Measurements from ENCODE around the gene AUNIP. TPM values are rescaled to one million over a fixed set of nuclear protein-coding genes. Genes with fewer than 3 reads are reported as not detected.
A peak's percentile ranks its signal among the peaks of the same experiment; 100 is the strongest.

Gene AUNIP, protein sequence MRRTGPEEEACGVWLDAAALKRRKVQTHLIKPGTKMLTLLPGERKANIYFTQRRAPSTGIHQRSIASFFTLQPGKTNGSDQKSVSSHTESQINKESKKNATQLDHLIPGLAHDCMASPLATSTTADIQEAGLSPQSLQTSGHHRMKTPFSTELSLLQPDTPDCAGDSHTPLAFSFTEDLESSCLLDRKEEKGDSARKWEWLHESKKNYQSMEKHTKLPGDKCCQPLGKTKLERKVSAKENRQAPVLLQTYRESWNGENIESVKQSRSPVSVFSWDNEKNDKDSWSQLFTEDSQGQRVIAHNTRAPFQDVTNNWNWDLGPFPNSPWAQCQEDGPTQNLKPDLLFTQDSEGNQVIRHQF
- polyA plus RNA-seq (2013, experiment 1 of 2): 14.7 TPM
- polyA plus RNA-seq (2013, experiment 2 of 2): 17.8 TPM

DNA sequence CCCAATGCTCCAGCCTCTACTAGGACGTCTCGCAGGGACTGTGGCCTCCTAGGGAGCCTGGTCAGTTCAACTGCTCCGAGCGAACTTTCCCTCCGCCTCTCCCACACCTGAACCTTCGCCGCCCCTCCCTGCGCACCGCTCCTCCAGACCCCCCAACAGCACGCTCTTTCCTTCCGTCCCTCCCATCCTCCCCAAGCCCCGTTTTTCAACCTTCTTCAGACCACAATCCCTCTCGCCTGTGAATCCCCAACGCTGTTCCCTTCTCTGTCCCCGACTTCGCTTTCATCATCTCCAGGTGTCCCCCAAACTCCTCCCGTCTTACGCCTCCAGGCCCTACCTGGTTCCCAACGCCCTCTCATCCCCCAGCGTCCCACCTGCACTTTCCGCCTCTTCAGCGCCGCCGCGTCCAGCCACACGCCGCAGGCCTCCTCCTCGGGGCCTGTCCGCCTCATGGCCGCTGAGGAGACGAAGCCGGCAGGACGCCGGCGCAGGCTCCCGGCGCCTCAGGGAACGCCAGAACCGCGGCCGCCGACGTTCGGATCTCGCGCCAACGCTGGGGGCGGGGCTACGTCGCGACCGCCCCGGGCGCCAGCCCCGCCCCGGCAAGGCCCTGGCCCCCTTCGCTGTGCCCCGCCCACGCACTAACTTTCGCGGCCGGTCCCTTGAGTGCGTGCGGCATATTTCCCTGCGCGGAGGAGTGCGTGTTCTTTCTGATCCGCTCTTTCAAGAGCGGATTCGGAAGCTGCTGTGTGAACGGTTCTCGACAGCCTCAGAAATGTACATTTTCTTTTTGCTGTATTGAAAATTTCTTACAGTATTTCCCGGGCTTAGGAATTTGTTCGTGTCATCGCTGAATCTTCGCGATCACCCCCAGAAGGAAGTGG is at the start of gene AUNIP:
Gene AUNIP (minus strand): TSS at position 552 of the 884 bp plus-strand sequence. CDS start 100 bp downstream, at position 452.
- under 1% methylated on average over 77 of the region's 77 CpGs for WGBS

DNA sequence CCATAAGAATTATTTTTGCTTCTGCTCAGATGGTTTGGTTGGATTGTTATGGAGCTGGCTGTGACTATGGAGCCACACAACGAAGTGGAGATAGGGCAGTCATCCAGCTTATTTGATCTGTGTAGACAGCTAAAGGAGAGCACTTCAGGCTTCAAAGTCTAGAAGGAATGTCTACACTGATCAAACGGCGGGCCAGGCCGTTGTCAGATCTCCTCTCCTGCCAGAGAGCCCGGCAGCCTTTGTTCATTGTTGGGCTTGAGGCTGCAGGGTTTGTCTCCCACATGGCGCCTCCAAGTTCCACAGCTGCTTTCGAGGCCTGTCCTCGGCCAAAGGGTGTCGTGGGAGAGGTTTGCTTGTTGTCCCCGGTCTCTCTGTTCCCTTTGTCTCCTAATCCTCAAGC is 49.8 kb upstream of the AUNIP start:
- H3K27ac ChIP-seq (ENCODE audit: low read depth, low read length): no peak overlapping the region
- no peaks in the 10 kb centered on the region for H3K9me3 ChIP-seq (ENCODE audit: insufficient read depth, low read depth, low read length)
- no peak overlapping the region for H3K4me3 ChIP-seq (ENCODE audit: low read length)
- no peak overlapping the region for H3K9ac ChIP-seq (ENCODE audit: low read depth, low read length)
- peaks cover 5% of the 10 kb centered on the region for H3K36me3 ChIP-seq (ENCODE audit: insufficient read depth, low read length)
- H3K4me1 ChIP-seq (ENCODE audit: insufficient read depth, low read length): peaks cover 14% of the 10 kb centered on the region
- WGBS: 83% methylated on average over 10 of the region's 10 CpGs
- H3K27me3 ChIP-seq (ENCODE audit: insufficient read depth, low read length): no peaks in the 10 kb centered on the region

More for the DNA sequence above, at the start of gene AUNIP:
- Histone ChIP-seq H3K4me3 (ENCODE audit: low read length) (peak within 1 kb of the TSS; percentile 88), H3K9ac (ENCODE audit: low read depth, low read length) (peak within 1 kb of the TSS; percentile 97), H3K4me1 (ENCODE audit: insufficient read depth, low read length) (peaks cover 9% of the 10 kb centered on the region; the same call in 1 of the 2 replicates), H3K36me3 (ENCODE audit: insufficient read depth, low read length) (no peaks in the 10 kb centered on the region; the same call in 1 of the 2 replicates), H3K27me3 (ENCODE audit: insufficient read depth, low read length) (no peaks in the 10 kb centered on the region), H3K9me3 (ENCODE audit: insufficient read depth, low read depth, low read length) (no peaks in the 10 kb centered on the region), H3K27ac (ENCODE audit: low read depth, low read length) (peak within 1 kb of the TSS; percentile 76)

DNA sequence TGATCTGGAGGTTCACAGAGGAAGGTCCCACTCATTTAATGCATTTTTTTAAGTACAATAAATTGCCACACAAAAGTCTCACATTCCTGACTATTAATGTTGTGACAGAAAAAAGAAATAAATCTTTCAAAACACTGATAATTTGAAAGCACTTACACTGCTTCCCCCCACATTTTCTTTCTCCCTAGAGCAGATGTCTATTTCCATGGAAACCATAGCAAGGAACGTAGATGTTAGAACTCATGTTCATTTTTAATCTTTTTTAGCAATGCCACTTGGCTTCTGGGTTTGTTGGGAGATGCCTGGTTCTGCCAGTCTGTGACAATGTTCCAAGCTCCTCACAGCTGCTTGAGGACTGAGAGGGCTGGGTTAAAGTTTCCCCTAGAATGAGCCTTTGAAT is 48.9 kb upstream of the AUNIP start:
- Histone ChIP-seq H3K9ac (ENCODE audit: low read depth, low read length) (no peak overlapping the region), H3K27me3 (ENCODE audit: insufficient read depth, low read length) (no peaks in the 10 kb centered on the region), H3K36me3 (ENCODE audit: insufficient read depth, low read length) (peaks cover 14% of the 10 kb centered on the region), H3K27ac (ENCODE audit: low read depth, low read length) (no peak overlapping the region), H3K4me1 (ENCODE audit: insufficient read depth, low read length) (peaks cover 18% of the 10 kb centered on the region), H3K4me3 (ENCODE audit: low read length) (no peak overlapping the region), H3K9me3 (ENCODE audit: insufficient read depth, low read depth, low read length) (no peaks in the 10 kb centered on the region)
- WGBS: 90% methylated on average over 1 of the region's 1 CpG

DNA sequence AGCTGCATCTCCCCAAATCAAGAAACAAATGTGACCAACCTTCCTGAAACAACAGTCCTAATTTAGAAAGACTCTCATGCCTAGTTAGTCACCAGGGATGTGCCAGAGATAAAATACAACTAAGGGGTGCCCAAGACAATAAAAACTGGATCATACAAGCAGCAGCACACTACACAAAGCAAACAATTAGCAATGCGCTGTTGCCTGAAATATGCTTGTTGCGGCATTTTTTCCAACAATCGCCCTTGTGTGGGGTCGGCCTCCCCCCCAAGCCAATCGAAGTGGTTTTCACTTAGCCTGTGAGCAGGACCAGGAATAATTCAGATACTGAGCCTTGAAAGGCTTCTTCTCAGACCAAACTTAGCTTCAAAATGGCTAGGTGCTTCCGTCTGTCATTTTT is 48.3 kb upstream of the AUNIP start:
- H3K27ac ChIP-seq (ENCODE audit: low read depth, low read length): no peak overlapping the region
- no peak overlapping the region for H3K9ac ChIP-seq (ENCODE audit: low read depth, low read length)

GRCh38 chr1:25906644-25907300 is 47.5 kb upstream of the AUNIP start:
- H3K4me3 ChIP-seq (ENCODE audit: low read length): peak overlapping the region; percentile 85
- H3K9me3 ChIP-seq (ENCODE audit: insufficient read depth, low read depth, low read length): no peaks in the 10 kb centered on the region
- no peaks in the 10 kb centered on the region for H3K27me3 ChIP-seq (ENCODE audit: insufficient read depth, low read length)
- H3K9ac ChIP-seq (ENCODE audit: low read depth, low read length): peak overlapping the region; percentile 94
- peaks cover 28% of the 10 kb centered on the region for H3K36me3 ChIP-seq (ENCODE audit: insufficient read depth, low read length)
- WGBS: 25% methylated on average over 34 of the region's 34 CpGs
- H3K4me1 ChIP-seq (ENCODE audit: insufficient read depth, low read length): peaks cover 18% of the 10 kb centered on the region
- peak overlapping the region; percentile 45; the same call in 1 of the 2 replicates for H3K27ac ChIP-seq (ENCODE audit: low read depth, low read length)

More for the DNA sequence above, 48.3 kb upstream of the AUNIP start:
- no peaks in the 10 kb centered on the region for H3K9me3 ChIP-seq (ENCODE audit: insufficient read depth, low read depth, low read length)
- 94% methylated on average over 6 of the region's 6 CpGs for WGBS
- H3K27me3 ChIP-seq (ENCODE audit: insufficient read depth, low read length): no peaks in the 10 kb centered on the region
- peaks cover 18% of the 10 kb centered on the region for H3K4me1 ChIP-seq (ENCODE audit: insufficient read depth, low read length)
- no peak overlapping the region for H3K4me3 ChIP-seq (ENCODE audit: low read length)
- peaks cover 20% of the 10 kb centered on the region for H3K36me3 ChIP-seq (ENCODE audit: insufficient read depth, low read length)

GRCh38 chr1:25905680-25906643 is 46.7 kb upstream of the AUNIP start, which contains the start of gene STMN1:
Gene STMN1, minus strand, starts transcription at chr1:25906419. Its CDS starts 1,743 bp downstream, at chr1:25904676.
- Histone ChIP-seq H3K9me3 (ENCODE audit: insufficient read depth, low read depth, low read length) (no peaks in the 10 kb centered on the region), H3K4me1 (ENCODE audit: insufficient read depth, low read length) (peaks cover 18% of the 10 kb centered on the region), H3K36me3 (ENCODE audit: insufficient read depth, low read length) (peaks cover 36% of the 10 kb centered on the region), H3K9ac (ENCODE audit: low read depth, low read length) (peak within 1 kb of the TSS; percentile 94), H3K27me3 (ENCODE audit: insufficient read depth, low read length) (no peaks in the 10 kb centered on the region), H3K4me3 (ENCODE audit: low read length) (peak within 1 kb of the TSS; percentile 85), H3K27ac (ENCODE audit: low read depth, low read length) (peak within 1 kb of the TSS; percentile 99)
- WGBS: under 1% methylated on average over 102 of the region's 102 CpGs

GRCh38 chr1:25904943-25905679 is 45.9 kb upstream of the AUNIP start:
- peaks cover 45% of the 10 kb centered on the region for H3K36me3 ChIP-seq (ENCODE audit: insufficient read depth, low read length)
- H3K27me3 ChIP-seq (ENCODE audit: insufficient read depth, low read length): no peaks in the 10 kb centered on the region
- peak overlapping the region; percentile 85 for H3K4me3 ChIP-seq (ENCODE audit: low read length)
- no peaks in the 10 kb centered on the region for H3K9me3 ChIP-seq (ENCODE audit: insufficient read depth, low read depth, low read length)
- H3K4me1 ChIP-seq (ENCODE audit: insufficient read depth, low read length): peaks cover 18% of the 10 kb centered on the region
- 3% methylated on average over 20 of the region's 34 CpGs for WGBS
- H3K9ac ChIP-seq (ENCODE audit: low read depth, low read length): peak overlapping the region; percentile 94
- H3K27ac ChIP-seq (ENCODE audit: low read depth, low read length): peak overlapping the region; percentile 99; the same call in 1 of the 2 replicates

GRCh38 chr1:25903986-25904385 is 44.7 kb upstream of the AUNIP start:
- Histone ChIP-seq H3K9ac (ENCODE audit: low read depth, low read length) (peak overlapping the region; percentile 82; the same call in 1 of the 2 replicates), H3K27ac (ENCODE audit: low read depth, low read length) (no peak overlapping the region), H3K4me3 (ENCODE audit: low read length) (peak overlapping the region; percentile 85), H3K36me3 (ENCODE audit: insufficient read depth, low read length) (peaks cover 56% of the 10 kb centered on the region), H3K4me1 (ENCODE audit: insufficient read depth, low read length) (peaks cover 18% of the 10 kb centered on the region), H3K9me3 (ENCODE audit: insufficient read depth, low read depth, low read length) (no peaks in the 10 kb centered on the region), H3K27me3 (ENCODE audit: insufficient read depth, low read length) (no peaks in the 10 kb centered on the region)
- 91% methylated on average over 3 of the region's 3 CpGs for WGBS

- Histone ChIP-seq H3K36me3 (ENCODE audit: insufficient read depth, low read length) (peaks cover 68% of the 10 kb centered on the region), H3K4me3 (ENCODE audit: low read length) (no peak overlapping the region), H3K9ac (ENCODE audit: low read depth, low read length) (no peak overlapping the region), H3K4me1 (ENCODE audit: insufficient read depth, low read length) (peaks cover 18% of the 10 kb centered on the region), H3K9me3 (ENCODE audit: insufficient read depth, low read depth, low read length) (no peaks in the 10 kb centered on the region), H3K27me3 (ENCODE audit: insufficient read depth, low read length) (no peaks in the 10 kb centered on the region), H3K27ac (ENCODE audit: low read depth, low read length) (no peak overlapping the region)
- WGBS: 93% methylated on average over 3 of the region's 3 CpGs
These were observed 43.2 kb upstream of the AUNIP start for GRCh38 chr1:25902462-25902861.

Data from HUES64 (cell line).